ENCODE data around the gene TM9SF4.
"Not testable (repeated sequence)": the region's sequence is repeated elsewhere in the genome, so short reads cannot be mapped to it uniquely, and the experiment has no call there.

TM9SF4 gene

DNA sequence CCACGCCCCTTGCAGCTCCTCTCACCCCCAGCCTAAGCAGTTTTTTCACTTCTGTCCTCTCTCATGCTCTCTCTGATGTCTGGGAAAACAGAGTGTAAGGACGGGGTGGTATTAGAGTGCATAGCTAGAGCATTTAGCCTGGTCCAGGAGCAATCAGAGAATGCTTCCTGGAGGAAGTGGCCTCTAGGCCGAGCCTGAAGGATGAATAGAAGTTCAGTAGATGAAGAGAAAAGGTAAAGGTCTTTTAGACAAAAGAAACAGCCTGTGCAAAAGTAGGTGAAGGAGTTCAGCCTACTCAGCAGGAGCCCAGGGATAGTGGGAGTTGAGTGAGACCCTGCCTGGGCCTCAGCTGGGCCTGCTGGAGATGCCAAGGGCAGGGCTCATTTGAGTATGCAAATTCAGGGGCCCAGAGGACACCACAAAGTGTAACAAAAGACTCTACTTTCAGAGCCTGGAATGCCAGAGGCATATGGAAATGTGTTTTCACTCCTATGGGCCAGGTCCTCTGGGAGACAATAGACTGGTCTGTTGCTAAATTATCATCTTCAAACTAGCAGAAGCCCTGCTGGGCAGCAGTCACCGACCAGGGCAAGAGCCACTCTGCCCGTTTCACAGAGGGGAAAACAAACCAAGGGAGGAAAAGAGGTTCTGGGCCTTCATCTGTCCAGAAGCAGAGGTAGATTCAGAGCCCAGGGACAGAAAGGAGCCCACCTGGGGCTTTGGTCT, 19.7 kb upstream of the TM9SF4 start:
- no peak for DNase-seq (ENCODE audit: low read depth)

DNA sequence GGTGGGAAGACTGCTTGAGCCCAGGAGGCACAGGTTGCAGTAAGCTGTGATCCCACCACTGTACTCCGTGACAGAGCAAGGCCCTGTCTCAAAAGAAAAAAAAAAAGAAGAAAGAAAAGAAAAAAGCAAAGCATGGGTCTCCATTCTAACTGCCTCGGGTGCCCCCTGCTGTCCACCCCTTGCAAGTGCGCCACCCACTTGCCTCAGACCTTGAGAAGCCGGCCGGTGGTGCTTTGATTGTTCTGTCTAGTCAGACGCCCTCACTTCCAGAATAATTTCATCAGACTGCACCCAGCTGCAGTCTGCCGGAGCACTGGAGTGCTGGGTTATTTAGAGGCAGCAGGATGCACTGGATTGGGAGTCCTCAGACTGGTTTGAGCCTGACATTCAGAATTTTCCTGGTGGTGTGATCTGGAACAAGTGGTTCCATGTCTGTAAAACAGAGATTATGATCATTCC, 17.6 kb upstream of the TM9SF4 start:
- DNase-seq (ENCODE audit: low read depth): peak; percentile 56

DNA sequence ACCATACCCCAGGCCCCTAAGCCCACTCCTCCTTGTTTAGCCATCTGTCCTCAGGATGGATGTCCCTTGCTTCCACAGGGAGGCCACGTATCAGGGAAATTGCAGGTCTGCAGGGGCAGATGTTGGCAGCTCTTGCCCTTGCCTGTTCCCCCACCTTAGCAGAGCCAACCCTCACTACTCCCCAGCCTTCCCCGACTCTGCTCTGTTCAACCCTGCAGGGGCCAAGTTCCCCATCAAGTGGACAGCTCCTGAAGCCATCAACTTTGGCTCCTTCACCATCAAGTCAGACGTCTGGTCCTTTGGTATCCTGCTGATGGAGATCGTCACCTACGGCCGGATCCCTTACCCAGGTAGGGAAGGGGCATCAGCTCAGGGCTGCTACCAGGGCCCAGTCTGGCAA, 10.7 kb upstream of the TM9SF4 start:
- no peak for DNase-seq (ENCODE audit: low read depth)

DNA sequence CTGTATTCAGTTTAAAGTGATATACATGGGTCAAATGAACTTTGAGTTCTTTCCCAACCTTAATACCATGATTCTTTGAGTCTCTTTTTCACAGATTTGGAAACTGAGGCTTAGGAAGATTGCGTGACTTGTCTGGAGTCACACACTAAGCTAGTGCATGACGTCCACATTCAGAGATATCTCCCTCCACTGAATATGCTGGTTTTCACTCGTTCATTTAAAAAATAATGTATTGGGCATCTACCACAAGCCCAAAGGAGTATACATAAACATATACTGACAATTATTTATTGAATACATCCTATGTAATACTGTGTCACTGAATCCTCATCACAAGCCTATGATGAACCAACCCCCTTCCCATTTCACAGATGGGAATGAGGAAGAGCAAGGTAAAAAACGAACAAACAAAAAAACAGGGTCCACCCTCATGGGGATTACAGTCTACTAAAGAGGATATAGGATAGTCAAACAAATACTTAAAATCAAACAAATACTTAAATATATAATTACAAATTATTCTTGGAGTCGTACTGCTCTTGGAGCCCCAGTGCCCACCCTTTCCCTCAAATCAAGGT, 611 bp upstream of the TM9SF4 start:
- DNase-seq (ENCODE audit: low read depth): no peak

DNA sequence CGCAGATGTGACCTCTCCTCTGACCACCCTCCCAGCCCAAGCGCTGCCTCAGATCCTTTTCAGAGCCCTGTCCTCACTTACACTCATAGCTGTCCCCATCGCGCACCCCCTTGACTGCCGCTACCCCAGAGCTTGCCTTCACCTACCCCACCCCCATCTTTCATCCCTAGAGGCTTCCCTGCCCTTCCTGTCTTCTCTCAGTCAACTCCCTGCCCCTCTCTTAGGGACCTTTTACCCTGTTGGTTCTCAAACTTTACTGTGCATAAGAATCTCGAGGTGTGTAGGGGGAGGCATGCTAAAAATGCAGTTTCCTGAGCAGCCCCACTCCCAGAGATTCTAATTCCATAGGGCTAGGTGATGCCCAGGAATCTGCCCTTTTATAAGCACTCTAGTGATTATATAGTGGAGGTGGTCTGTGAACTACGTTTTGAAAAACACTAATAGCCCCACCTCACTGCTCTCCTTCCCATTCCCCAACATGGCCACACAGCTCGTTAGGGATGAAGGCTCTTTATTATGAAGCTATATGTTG, 725 bp downstream of the TM9SF4 start:
- no peak for DNase-seq (ENCODE audit: low read depth)

DNA sequence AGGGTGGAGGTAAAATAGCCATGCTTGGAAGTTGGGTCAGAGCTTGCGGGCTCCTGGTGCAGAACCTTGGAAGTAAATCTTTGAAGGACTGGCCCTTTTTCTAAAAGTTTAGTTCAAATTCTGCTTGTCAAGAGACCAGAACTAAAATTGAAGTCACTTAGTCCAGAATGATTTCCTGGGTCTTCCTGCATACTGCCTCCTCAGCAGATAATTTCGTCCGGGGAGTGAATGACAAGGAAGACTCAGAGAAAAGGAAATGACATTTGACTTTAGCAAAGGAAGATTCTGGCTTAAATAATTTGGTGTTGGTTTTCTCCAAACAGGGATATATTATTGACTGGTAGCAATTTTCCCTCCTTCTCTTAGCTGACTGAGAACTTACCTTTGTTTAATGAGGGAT, 1.2 kb downstream of the TM9SF4 start:
- DNase-seq (ENCODE audit: low read depth): no peak

DNA sequence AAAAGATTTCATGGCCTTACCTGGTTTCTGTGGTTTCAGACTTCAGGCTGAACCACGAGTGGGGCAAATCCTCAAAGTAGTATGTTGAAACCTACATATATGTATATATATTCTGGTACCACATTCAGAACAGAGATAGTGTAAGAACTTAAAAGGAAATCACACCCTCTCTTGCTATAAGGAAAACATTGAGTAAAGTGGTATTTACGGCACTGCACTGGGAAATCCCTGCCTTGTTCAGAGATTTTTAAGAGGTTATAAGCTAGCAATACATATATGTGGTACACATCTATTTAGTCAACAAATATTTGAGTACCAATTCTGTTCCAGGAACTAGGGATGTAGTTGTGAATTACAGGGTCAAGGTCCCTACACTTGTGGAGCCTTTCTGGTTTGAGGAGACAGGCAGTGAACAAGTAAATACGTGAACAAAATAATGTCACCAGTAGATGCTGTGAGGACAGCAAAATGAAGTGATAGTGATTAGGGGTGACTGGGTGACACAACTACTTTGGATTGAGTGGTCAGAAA, 1.7 kb downstream of the TM9SF4 start:
- DNase-seq (ENCODE audit: low read depth): no peak

DNA sequence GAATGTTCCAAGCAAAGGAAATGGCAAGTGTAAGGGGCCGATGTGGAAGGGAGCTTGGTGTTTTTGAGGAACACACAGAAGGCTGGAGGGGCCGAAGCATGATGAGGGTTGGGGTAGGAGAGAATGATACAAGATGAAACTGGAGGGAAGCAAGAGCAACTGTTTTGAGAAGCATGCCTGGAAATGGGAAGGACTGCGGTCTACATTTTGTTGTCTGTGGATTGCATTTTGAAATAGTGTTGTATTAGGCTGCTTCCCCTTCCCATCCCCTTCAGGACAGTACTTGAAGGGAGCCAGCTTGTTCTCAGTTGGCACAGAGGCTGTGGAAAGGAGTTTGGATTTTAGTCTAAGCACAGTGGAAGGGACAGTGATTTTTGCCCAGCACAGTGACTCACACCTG, 2.2 kb downstream of the TM9SF4 start:
- DNase-seq (ENCODE audit: low read depth): no peak

DNA sequence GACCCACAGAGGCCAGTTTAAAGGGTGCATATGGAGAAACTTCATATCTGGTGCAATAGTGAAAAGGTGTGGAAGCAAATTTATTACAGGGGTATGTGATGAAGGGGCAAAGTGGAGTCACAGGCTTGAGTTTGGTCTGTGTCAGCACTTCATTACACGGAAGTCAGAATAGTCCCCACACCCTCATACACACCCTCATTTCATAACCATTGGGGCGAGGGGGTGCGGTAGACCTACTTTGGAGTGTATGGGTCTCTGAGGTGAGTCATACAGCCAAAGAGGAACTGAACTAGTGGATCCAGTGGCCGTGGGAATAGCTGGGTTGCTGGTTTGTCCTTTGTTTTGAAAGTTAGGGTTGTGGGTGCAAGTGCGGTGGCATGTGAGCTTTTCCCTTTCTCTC, 3.3 kb downstream of the TM9SF4 start:
- DNase-seq (ENCODE audit: low read depth): no peak

DNA sequence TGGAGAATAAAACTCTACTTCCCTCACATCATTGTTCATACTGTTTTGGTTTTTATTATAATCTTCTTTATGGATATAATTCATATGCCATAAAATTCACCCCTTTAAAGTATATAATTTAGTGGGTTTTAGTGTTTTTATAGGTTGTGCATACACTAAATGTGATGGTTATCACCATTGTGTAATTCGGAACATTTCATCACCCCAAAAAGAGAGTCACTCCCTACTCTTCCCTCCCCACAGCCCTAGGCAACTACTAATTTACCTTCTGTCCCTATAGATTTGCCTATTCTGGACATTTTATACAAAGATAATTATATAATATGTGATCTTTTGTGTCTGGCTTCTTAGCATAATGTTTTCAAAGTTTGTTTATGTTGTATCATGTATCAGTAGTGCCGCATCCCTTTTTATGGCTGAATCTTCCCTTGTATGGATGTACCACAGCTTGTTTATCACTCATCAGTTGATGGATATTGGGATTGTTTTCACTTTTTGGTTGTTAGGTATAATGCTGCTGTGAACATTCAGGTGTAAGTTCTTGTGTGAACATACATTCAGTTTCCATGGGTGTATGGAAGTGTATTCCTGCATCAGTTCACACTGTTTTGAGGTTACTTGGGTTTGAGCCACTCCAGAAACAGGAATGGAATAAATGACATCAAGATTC, 4.2 kb downstream of the TM9SF4 start:
- DNase-seq (ENCODE audit: low read depth): no peak

DNA sequence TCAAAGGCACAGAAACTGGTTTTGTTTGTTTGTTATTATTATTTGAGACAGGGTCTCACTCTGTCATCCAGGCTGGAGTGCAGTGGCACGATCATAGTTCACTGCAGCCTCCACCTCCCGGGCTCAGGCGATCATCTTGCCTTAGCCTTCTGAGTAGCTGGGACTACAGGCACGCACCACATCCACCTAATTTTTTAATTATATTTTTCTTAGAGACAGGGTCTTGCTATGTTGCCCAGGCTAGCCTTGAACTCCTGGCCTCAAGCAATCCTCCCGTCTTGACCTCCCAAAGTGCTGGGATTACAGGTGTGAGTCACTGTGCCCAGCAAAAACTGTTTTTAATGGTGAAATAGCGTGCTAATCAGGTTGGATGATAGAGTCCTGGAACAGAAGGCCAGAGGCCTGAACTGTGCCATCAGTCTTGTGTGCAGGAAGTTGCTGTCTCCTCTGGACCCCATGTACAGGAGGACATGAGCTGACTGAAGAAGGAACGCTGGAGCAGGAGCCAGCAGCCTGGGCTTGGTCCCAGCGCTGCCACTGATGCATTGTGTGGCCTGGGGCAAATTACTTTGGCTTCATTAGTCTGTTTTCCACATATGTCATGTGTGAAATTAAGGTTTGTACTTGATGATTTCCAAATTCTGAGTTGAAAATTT, 4.9 kb downstream of the TM9SF4 start:
- DNase-seq (ENCODE audit: low read depth): no peak

DNA sequence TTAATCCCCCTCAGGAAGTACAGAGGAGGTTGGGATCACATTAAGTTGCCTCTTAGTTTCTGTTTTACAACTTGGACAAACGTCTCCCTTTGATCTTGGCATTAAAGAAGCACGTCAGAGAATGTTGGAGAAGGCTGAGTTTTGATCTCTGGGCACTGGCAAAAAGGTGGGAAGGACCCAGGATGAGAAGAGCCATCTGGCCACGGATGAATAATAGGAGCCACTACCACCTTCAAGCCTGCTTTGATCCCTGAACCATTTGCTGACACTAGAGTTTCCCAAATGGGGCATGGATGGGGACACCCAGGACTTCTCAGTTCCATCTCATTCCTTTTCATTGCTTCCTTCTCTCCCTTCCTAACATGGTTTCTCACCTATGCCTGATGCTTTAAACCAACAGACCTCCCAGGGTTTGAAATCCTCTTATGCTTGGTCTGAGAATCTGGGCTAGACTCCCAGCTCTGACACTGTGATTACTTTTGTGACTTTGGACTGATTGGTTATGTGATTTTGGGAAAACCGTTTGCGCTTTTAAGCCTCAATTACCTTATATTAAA, 5.8 kb downstream of the TM9SF4 start:
- no peak for DNase-seq (ENCODE audit: low read depth)

DNA sequence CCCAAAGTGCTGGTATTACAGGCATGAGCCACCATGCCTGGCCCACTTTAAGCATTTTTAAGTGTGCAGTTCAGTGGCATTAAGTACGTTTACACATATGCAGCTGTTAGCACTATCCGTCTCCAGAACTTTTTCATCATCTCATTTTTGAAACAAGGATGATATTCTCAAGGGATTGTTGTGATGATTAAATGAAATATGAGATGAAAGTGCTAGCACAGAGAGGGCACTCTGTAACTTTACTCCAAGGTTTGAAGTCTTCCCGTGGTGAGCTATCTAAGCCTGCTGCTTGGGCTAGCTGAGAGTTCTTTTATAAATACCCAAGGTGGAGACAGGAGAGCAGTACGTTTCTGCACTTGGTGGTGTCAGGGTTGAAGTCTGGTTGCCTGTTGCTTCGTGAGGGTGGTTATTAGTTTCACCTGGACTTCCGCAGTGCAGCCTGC, 6.6 kb downstream of the TM9SF4 start:
- no peak for DNase-seq (ENCODE audit: low read depth)

DNA sequence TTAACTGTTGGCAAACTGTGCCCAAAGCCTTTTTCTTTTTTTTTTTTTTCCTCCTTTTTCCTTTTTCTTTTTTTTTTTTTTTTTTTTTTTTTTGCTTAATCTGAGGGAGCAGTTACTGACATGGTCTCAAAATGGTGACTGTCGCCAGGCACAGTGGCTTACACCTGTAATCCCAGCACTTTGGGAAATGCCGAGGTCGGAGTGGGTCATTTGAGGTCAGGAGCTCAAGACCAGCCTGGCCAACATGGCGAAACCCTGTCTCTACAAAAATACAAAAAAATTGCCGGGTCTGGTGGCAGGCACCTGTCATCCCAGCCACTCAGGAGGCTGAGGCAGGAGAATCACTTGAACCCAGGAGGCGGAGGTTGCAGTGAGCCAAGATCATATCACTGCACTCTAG, 7.3 kb downstream of the TM9SF4 start:
- DNase-seq (ENCODE audit: low read depth): not testable (repeated sequence)

DNA sequence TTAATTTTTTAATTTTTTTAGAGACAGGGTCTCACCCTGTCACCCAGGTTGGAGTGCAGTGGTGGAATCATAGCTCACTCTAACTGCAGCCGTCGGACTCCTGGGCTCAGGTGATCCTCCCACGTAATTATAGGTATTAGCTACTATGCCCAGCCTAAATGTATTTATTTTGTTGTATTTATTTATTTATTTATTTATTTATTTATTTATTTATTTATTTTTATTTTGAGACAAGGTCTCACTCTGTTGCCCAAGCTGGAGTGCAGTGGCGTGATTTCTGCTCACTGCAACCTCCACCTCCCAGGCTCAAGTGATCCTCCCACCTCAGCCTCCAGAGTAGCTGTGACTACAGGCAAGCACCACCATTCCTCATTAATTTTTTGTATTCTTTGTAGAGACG, 8.9 kb downstream of the TM9SF4 start:
- DNase-seq (ENCODE audit: low read depth): not testable (repeated sequence)

DNA sequence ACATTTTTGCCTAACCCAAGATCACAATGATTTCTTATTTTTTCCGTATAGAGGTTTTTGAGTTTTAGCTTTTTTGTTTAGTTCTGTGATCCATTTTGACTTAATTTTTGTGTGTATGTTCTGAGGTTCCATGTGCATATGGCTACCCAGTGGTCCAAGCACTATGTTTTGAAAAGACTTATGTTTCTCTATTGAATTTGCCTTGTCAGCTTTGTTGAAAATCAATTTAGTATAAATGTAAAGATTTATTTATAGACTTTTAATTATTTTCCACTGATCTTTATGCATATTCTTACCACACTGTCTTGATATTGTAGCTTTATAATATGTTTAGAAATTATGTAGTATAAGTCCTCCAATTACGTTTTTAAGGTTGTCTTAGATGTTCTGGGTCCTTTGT, 10.2 kb downstream of the TM9SF4 start:
- no peak for DNase-seq (ENCODE audit: low read depth)

DNA sequence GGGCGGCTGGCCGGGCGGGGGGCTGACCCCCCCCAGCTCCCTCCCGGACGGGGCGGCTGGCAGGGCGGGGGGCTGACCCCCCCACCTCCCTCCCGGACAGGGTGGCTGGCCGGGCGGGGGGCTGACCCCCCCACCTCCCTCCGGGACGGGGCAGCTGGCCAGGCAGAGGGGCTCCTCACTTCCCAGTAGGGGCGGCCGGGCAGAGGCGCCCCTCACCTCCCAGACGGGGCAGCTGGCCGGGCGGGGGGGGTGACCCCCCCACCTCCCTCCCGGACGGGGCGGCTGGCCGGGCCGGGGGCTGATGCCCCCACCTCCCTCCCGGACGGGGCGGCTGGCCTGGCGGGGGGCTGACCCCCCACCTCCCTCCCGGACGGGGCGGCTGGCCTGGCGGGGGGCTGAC, 12.4 kb downstream of the TM9SF4 start:
- DNase-seq (ENCODE audit: low read depth): not testable (repeated sequence)

DNA sequence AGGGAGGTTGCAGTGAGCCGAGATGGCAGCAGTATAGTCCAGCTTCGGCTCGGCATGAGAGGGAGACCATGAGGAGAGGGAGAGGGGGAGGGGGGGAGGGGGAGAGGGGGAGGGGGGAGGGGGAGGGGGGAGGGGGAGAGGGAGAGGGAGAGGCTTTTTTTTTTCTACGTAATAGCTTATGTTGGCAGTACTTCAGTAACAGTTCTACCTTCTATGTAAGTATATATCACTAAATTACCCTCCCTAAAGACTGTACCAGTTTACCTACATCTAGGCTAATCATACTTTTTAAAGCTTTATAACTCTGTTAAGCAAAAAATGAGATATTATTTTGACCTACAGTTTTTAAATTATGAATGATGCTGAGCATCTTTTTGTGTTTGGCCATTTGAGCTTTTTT, 13.6 kb downstream of the TM9SF4 start:
- no peak for DNase-seq (ENCODE audit: low read depth)

DNA sequence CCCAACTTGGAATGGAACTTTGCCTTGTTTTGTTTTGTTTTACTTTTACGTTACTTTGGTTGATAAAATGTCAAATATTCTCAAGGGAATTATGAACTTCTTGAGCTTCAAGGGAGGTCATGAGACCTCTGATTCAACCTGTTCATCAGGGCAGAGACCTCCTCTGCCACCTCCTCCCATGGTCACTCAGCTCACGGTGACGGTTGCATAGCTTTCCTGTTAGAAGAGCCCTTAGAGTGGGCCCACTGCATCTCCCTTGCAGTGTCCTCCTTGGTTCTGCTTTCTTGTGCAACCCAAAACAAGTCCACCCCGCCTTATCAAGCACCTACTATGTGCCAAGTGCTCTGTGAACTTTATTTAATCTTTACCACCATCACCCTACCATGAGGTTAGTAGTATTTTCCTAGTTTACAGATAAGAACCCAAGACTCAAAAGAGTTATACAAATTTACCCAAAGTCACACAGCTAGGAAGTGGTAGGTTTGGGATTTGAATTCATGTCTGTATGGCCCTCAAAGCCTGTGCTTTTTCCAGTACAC, 15.5 kb downstream of the TM9SF4 start:
- no peak for DNase-seq (ENCODE audit: low read depth)

DNA sequence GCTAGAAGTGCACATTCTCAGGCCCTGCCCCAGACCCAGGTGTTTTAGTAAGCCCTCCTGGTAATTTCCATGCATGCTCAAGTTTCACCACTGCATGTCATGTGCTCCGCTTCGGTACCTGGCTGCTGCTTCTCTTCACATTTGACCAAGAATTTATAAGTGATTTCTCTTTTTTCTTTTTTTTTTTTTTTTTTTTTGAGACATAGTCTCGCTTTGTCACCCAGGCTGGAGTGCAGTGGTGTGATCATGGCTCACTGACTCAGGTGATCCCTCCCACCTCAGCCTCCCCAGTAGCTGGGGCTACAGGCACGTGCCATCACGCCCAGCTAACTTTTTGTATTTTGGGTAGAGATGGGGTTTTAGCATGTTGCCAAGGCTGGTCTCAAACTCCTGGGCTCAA, 16.0 kb downstream of the TM9SF4 start:
- DNase-seq (ENCODE audit: low read depth): no peak

DNA sequence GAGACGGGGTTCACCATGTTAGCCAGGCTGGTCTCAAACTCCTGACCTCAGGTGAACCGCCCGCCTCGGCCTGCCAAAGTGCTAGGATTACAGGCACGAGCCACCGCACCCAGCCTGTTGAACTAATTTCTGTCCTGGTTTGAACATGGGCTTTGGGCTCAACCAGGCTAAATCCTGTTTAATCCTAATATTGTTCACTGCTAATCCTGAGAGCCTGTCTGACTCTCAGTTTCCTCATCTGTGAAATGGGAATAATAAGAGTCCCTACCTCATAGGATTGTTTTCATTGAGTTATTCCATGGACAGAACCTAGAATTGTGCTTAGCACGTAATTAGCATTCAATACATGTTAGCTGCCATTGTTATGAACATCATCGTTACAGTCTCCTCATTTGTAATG, 17.4 kb downstream of the TM9SF4 start:
- no peak for DNase-seq (ENCODE audit: low read depth)

DNA sequence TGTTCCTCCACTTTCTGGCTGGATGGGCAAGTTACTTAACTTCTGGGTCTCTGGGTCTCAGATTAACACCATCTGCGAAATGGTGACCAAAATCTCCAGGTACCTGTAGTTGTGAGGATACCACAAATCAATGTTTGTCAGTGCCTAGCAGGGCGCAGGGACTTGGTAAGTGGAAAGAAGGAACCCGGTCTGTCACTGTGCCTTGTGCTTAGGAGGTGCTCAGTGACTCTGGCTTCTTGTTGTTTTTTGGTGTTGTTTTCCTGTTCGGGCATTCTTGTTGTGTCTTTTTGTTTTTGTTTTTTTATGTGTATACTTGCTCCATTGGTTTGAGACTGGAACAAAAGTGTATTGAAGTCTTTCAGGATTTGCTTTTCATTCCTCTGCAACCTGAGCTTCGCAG, 17.8 kb downstream of the TM9SF4 start:
- DNase-seq (ENCODE audit: low read depth): no peak
